DMS79 treated with DMSO at 0.1 percent for 48 hours (cell line): ENCODE measurements around the gene AGBL4.

Experiments used
- DNase-seq: peaks from one replicate; lab custom pipeline; 2025; lab: John Stamatoyannopoulos, UW

Gene AGBL4

DNA sequence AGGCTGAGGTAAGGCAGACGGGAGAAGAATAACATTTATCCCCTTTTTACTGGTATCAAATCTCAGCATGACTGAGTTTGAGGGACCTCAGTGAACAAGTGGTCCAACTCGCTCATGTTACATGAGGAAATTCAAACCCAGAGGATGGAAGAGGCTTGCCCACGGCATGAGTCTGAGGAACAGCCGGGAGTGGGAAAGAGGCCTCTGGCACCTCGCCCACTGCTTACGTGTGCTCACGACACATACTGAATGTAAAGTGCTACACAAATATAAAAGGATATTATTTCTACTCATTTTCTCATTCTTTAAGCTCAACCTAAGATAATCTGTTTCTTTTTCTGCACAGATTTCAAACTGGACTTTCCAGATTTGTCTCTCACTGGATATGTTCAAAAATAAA, 1261.8 kb downstream of the AGBL4 start:
- DNase-seq = no peak

DNA sequence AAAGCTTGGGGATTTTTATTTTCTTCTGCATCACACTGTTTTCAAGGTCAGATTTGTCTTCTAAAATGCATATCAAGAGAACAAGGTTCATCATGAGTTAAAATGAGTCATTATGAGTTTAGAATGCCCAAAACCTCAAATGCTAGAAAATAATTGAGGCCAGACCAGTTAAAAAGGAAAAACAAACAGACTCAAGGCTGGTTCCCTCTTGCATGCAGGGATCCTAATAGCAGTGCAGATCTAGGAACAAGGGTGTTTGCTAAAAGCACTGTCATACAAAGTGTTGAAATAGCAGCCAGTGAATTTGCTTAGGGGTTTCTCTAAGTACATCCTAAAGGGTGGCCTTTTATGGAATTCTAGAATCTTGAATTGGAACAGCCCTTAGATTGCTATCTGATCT, 1262.3 kb downstream of the AGBL4 start:
- DNase-seq = no peak

DNA sequence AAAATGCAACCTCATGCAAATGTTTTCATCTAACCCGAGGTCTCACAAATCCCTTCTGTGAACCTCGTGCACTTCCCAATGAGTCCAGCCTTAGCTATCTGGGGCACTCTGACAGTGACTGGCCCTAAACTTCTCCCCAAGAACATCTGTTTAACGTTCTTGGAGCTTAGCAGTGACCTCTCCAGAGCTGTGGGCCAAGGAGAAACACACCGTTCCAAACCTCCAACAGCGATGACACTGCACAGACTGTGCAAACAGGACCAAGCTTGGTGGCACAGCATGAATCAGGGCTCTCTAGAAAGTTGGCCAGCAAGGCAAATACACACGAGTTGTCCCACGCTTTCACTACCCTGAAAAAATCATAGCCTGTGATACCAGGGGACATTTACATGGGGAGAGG, 1262.9 kb downstream of the AGBL4 start:
- no peak for DNase-seq

GRCh38 chr1:48758976-48759375, 1264.8 kb downstream of the AGBL4 start:
- no peak for DNase-seq

DNA sequence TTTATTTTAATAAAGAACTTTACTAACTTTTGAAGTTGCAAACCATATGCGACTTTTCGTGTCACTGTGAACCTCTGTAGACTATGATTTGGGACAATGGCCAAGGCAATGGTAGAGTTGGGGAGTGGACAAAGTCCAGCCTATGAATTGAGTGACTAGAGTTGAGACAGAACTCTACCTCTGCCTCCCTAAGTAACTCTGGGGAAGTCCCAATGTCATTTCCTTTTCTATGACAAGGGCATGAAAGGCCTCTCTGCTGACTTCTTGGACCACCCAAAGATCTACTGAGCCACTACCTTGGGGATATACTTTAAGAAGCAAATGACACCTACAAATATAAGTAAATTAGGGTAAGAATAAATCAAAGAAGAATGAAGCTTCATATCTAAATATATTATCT, 1266.4 kb downstream of the AGBL4 start:
- DNase-seq = no peak

- no peak for DNase-seq
Observed at GRCh38 chr1:48756683-48757316, 1267.0 kb downstream of the AGBL4 start.

GRCh38 chr1:48753293-48753692, 1270.5 kb downstream of the AGBL4 start:
- DNase-seq = no peak

DNA sequence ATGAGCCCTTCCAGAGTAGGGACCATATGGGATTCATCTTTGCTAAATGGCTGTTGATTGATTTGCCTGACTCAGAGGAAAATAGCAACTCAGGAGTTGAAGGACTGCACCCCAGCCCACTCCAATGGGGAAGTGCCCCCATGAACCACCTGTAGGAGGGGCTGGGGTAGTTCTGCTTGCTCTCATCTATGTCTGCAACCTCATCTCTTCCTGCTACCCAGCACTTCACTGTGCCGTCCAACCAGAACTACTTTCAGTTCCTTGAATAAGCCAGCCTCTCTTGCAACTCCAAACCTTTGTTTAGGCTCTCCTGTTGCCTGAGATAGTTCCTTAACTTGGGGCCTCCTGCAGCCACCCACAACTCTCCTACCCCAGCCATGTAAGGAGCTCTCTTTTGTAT, 1273.6 kb downstream of the AGBL4 start:
- DNase-seq = no peak

- no peak for DNase-seq
Observed at GRCh38 chr1:48749068-48749467, 1274.7 kb downstream of the AGBL4 start.

GRCh38 chr1:48746906-48747305, 1276.8 kb downstream of the AGBL4 start:
- no peak for DNase-seq

DNA sequence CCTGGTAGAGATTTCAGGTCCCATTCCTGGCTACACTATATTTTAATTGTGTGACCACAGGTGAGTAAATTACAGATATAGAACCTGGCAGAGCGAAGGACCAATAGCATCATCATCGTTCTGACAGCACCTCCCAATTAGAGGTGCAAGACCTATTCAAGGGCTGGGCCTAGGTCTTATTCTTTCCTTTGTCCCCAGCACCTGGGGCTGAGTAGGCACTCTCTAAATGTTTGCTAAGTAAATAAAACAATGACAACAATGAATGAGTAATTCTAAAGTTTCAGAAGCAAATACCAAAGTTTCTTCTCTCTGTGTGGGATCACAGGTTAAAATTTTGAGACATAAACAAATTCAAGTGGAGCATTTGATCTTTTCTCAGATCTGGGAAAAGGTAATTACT, 1279.7 kb downstream of the AGBL4 start:
- DNase-seq = no peak

- no peak for DNase-seq
Observed at GRCh38 chr1:48743480-48743879, 1280.3 kb downstream of the AGBL4 start.

- no peak for DNase-seq
Observed at GRCh38 chr1:48741380-48741779, 1282.4 kb downstream of the AGBL4 start.

DNA sequence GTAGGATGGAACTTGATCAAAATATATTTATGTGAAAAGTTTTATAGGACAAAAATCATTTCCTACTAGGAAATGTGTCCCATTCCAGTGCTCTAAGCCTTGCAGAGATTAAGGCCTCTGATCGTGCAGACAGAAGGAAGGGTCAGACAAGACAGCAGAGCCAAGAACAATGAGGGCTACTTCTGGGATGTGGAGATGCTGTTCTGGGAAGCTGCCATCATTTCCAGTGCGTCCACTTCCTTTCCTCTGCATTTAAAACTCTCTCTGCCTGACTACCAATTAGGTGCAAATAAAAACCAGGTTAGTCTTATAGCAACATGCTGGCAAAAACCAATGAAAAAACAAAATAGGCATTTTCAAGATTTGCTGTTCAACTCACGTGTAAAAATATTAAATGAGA, 1283.1 kb downstream of the AGBL4 start:
- DNase-seq = no peak

DNA sequence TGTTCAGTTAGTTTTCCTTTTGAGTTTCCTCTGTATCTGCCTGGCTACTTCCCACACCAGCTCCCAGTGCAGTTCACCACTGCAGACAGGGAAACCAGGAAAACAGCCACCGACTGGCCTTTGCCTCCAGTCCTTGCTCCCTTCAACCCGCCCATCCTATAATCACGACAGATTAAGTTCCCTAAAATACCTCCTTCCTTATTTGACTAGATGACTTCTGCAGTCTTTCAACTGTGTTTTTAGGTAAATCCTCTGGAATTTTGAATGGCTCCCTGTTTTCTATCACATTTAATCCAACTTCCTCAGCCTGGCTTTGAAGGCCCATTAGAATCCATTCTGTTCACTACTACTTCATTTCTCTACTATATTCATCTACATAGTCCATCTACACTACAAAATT, 1284.7 kb downstream of the AGBL4 start:
- DNase-seq = no peak

GRCh38 chr1:48738356-48738755, 1285.4 kb downstream of the AGBL4 start:
- DNase-seq = no peak

DNA sequence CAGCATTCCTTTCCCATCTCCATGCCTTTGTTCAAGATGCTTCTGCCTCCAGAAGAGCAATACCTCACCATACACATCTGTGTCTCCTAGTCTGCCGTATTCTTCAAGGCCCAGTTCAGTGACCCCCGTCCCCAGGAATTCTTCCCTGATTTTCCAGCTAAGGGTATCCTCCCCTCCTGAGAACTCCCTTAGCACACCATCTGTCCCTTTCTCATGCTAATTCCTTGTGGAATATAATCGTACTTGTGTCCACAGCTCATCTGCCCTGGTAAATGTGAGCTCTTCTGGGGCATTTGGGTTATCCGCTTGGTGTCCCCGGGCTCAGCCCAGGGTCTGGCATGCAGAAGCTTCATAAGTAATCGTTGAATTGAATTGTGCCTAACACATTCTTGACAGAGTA, 1288.0 kb downstream of the AGBL4 start:
- no peak for DNase-seq

DNA sequence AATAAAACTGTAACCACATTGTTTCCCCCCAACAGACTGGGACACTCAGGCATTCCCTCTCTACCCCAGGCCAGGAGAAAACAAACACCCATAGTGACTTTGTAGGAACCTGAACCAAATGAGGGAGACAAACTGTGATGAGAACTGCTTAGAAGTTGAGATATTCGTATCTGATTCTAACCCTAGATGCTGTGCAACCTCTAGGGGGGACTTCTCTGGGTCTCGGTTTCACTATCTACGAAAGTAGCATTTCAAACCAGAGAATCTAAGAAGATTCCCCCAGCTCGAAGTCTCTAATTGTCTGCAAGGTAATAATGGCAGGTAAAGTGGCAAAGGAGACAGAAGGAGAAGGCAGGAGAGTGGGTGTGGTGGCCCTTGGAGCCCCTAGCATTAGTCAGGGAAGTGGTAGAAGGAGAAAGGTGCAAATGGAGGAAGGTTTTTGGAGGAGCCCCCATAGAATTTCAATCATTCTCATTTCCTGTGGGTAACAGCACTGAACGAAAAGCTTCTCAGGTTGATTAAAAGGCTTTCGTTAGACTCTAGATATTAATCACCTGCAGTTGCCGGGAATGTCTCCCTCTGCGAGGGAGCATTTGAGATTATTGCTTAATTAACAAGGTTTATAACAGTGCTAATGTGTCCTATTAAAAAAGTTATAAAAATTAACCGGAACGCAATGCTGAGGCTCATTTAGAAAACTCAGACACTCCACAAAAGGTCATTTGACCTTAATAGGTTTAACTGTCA, 1293.4 kb downstream of the AGBL4 start:
- no peak for DNase-seq

DNA sequence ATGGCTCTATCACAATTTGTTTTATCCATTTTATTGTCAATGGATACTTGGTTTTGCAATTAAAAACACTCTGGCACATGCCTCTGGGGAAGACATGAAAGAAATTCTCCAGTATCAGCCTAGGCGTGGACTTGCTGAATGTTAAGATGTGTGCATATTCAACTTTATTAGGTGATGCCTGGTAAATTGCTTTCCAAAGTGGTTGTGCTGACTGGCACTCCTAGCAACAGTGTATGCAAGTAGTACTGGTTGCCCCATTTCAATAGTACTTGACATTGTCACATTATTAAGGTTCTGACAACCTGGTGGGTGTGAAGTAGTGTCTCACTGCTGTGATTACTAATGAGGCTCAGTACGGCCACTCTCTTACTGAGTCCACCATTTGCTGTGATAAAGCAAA, 1295.2 kb downstream of the AGBL4 start:
- DNase-seq = no peak

DNA sequence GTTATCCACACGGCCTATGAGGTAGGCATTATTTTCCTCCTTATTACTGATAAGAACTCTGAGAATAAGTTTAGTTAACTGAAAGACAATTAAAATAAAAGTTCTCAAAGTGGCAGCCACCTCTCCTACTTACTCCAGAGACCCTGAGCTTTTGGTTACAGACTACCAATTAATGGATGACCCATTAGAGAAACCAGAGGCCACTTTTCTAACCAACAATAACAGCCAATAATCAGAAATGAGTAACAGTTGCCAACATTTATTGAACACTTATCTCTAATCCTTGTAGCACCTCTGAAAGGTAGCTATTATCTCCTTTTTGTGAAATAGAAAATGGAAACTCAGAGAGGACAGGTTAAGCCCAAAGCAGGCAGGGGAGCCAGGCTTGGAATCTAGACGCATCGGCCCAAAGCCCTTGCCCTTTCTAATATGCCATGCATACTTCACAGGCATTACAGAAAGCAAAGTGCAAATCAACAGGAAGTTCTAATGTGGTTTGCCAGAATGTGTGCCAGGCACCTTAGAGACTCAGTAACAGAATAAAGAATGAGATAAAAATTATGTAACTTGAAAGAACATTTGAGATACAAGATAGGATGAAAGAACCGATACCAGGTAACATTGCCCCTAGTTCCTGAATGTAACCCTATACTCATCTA, 1297.1 kb downstream of the AGBL4 start:
- no peak for DNase-seq

DNA sequence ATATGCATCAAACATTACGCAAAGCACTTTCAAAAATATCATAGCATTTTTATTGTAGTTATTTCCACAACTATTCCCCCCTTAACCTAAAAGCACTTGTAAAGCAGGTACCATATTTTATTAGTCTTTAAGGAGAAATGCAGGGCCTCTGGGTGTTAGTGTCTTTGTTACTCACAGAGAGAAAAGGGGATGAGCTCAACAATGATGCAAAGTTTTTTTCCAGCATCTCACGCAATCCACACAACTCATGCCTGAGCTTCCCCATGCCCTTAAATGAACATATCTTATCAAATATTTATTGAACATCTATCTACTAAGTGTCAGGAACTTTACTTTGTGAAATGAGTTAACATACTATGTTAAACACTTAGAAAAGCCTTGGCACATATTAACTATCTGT, 1297.6 kb downstream of the AGBL4 start:
- no peak for DNase-seq

- DNase-seq = no peak
Observed at GRCh38 chr1:48725341-48726046, 1298.3 kb downstream of the AGBL4 start.

GRCh38 chr1:48720929-48721328, 1302.8 kb downstream of the AGBL4 start:
- no peak for DNase-seq
